NCI-H128 (cell line): ENCODE results near the gene ZNF474.
A peak's percentile ranks its signal among the peaks of the same experiment; 100 is the strongest.
"Not testable (repeated sequence)": the region's sequence is repeated elsewhere in the genome, so short reads cannot be mapped to it uniquely, and the experiment has no call there.

Experiments used
- DNase-seq: peaks from one replicate; lab custom pipeline; 2025; ENCODE audit not compliant: unreplicated experiment; lab: John Stamatoyannopoulos, UW

The ZNF474 gene

GRCh38 chr5:122129306-122129705 lies at the start of gene ZNF474:
Gene ZNF474 (plus strand): TSS chr5:122129546. CDS start chr5:122151991, 22,445 bp downstream.
- DNase-seq, result peak; percentile 2

GRCh38 chr5:122081541-122081940 lies 47.8 kb upstream of the ZNF474 start:
- no peak for DNase-seq

GRCh38 chr5:122083535-122083934 lies 45.8 kb upstream of the ZNF474 start:
- no peak for DNase-seq

GRCh38 chr5:122085041-122085440 lies 44.3 kb upstream of the ZNF474 start:
- DNase-seq, result no peak

- no peak for DNase-seq
Observed at GRCh38 chr5:122089096-122090013, 40.0 kb upstream of the ZNF474 start.

GRCh38 chr5:122091936-122092600 lies 37.3 kb upstream of the ZNF474 start:
- no peak for DNase-seq

GRCh38 chr5:122093415-122094180 lies 35.7 kb upstream of the ZNF474 start:
- DNase-seq, result no peak

- DNase-seq, result not testable (repeated sequence)
Observed at GRCh38 chr5:122094251-122094650, 35.1 kb upstream of the ZNF474 start.

- no peak for DNase-seq
Observed at GRCh38 chr5:122095158-122095557, 34.2 kb upstream of the ZNF474 start.

- DNase-seq, result no peak
Observed at GRCh38 chr5:122097391-122097790, 32.0 kb upstream of the ZNF474 start.

GRCh38 chr5:122099060-122099790 lies 30.1 kb upstream of the ZNF474 start:
- no peak for DNase-seq

GRCh38 chr5:122101636-122102285 lies 27.6 kb upstream of the ZNF474 start:
- DNase-seq, result no peak

- no peak for DNase-seq
Observed at GRCh38 chr5:122102825-122103224, 26.5 kb upstream of the ZNF474 start.

GRCh38 chr5:122105909-122106308 lies 23.4 kb upstream of the ZNF474 start:
- DNase-seq, result no peak

- DNase-seq, result no peak
Observed at GRCh38 chr5:122107016-122107415, 22.3 kb upstream of the ZNF474 start.

- DNase-seq, result no peak
Observed at GRCh38 chr5:122110987-122111386, 18.4 kb upstream of the ZNF474 start.

- no peak for DNase-seq
Observed at GRCh38 chr5:122111460-122111859, 17.9 kb upstream of the ZNF474 start.

- DNase-seq, result no peak
Observed at GRCh38 chr5:122112063-122112462, 17.3 kb upstream of the ZNF474 start.

GRCh38 chr5:122112733-122113558 lies 16.4 kb upstream of the ZNF474 start:
- no peak for DNase-seq
